Panc1 (cell line): Measurements from ENCODE around the gene GNS. TPM values are rescaled to one million over a fixed set of nuclear protein-coding genes. Genes with fewer than 3 reads are reported as not detected.

ENCODE experiments used
- ATAC-seq: fragments of 200-7000 bp; cut with Tn5 transposase; 2 replicates; pipeline ENCODE4 v1.9.1; 2020; ENCODE audit warnings: mild to moderate bottlenecking, moderate library complexity
- BruUV-seq: library from RNA; stranded (reverse); fragments of 400-500 nt; replicated peaks from 2 replicates; lab custom pipeline; 2021; lab: Mats Ljungman, UMichigan
- CTCF ChIA-PET: fragments of 300-600 bp; sonication (Branson Sonifier 250); formaldehyde crosslinking; loops from one replicate; lab custom pipeline; 2022; ENCODE audit warnings: antibody characterized with exemption; lab: Charles Lee
- POLR2A ChIA-PET: fragments of 300-600 bp; sonication (Branson Sonifier 250); formaldehyde crosslinking; loops from one replicate; lab custom pipeline; 2022; ENCODE audit warnings: antibody characterized with exemption; lab: Charles Lee
- DNase-seq: peaks from one replicate; pipeline ENCODE4 v3.0.0-alpha.2; 2010; ENCODE audit warnings: low read depth, low spot score
- H3K27ac ChIP-seq: 2 replicates; pipeline ENCODE4 v1.5.1; 2011; ENCODE audit warnings: mild to moderate bottlenecking, low read length, inconsistent platforms
- H3K27me3 ChIP-seq: fragments of 200-500 bp; sonication (Bioruptor generic); 2 replicates; pipeline ENCODE4 v1.6.0; 2014; ENCODE audit warnings: low read length, inconsistent platforms; ENCODE audit not compliant: control insufficient read depth, insufficient read depth
- H3K36me3 ChIP-seq: fragments of 200-500 bp; sonication (Bioruptor generic); 2 replicates; pipeline ENCODE4 v1.5.1; 2014; ENCODE audit warnings: inconsistent platforms, mild to moderate bottlenecking, low read length, moderate library complexity; ENCODE audit not compliant: control insufficient read depth, insufficient read depth
- H3K4me1 ChIP-seq: 2 replicates; pipeline ENCODE4 v1.5.1; 2011; ENCODE audit warnings: inconsistent platforms, mild to moderate bottlenecking, low read length, moderate library complexity; ENCODE audit not compliant: control insufficient read depth, insufficient read depth
- H3K4me3 ChIP-seq, 2 experiments: 2 replicates each; pipeline ENCODE4 v1.5.1; 2011 to 2012; ENCODE audit warnings: low read depth in 2 of 2, low read length in 2 of 2, mild to moderate bottlenecking in 2 of 2, inconsistent platforms in 1 of 2, moderate library complexity in 1 of 2
- H3K9me3 ChIP-seq: fragments of 200-500 bp; sonication (Bioruptor generic); 2 replicates; pipeline ENCODE4 v1.5.1; 2014; ENCODE audit warnings: low read depth, mild to moderate bottlenecking, inconsistent platforms, low read length, moderate library complexity; ENCODE audit not compliant: control insufficient read depth, insufficient read depth
- POLR2AphosphoS5 ChIP-seq: IDR thresholded peaks from 2 replicates; pipeline ENCODE4 v1.6.1; 2012; ENCODE audit warnings: mild to moderate bottlenecking, low read depth, low read length, moderate library complexity
- REST ChIP-seq, 2 experiments: IDR thresholded peaks; 2 replicates each; pipeline ENCODE4 v1.6.1; 2011 to 2012; ENCODE audit warnings: low read depth in 2 of 2, control low read depth in 1 of 2, low read length in 1 of 2, mild to moderate bottlenecking in 1 of 2, moderate library complexity in 1 of 2; ENCODE audit not compliant: insufficient read depth in 1 of 2
- SIN3A ChIP-seq: IDR thresholded peaks from 2 replicates; pipeline ENCODE4 v1.6.1; 2012; ENCODE audit warnings: low read depth, mild to moderate bottlenecking, low read length, moderate library complexity, borderline replicate concordance; ENCODE audit not compliant: insufficient read depth
- TCF7L2 ChIP-seq: IDR thresholded peaks from 2 replicates; pipeline ENCODE4 v1.6.1; 2011; ENCODE audit warnings: mild to moderate bottlenecking, low read depth, low read length, inconsistent platforms
- in situ Hi-C: cut with HindIII; loops from 2 replicates; pipeline ENCODE4 v1.10.0; 2016; ENCODE audit warnings: low sequenced_read_pairs, low pct_unique_long_range_greater_than_20kb
- intact Hi-C: fragments of 100-400 bp; cut with micrococcal nuclease; formaldehyde crosslinking; loops from one replicate; pipeline ENCODE4 v1.10.0; 2022; ENCODE audit not compliant: unreplicated experiment
- total RNA-seq: library from RNA; stranded (reverse); gene quantifications from one replicate; pipeline ENCODE4 v1.2.1, GENCODE V29; 2021; ENCODE audit not compliant: unreplicated experiment
- TF ChIP-seq, protein P1 (sequence below): fragments of 450-650 bp; IDR thresholded peaks from 2 replicates; pipeline ENCODE4 v1.5.1; 2017; ENCODE audit warnings: mild to moderate bottlenecking

Gene GNS
- total RNA-seq, 1 experiment from 2014 or later, result 117 TPM

GRCh38 chr12:64674367-64674922 lies 84.8 kb downstream of the GNS start:
- H3K9me3 ChIP-seq, result no peaks in the 10 kb centered on the region
- H3K27ac ChIP-seq, result peak overlapping the region; percentile 98
- no TSS peak for BruUV-seq
- DNase-seq (no peak), ATAC-seq (no peak)
- H3K4me1 ChIP-seq, result peaks cover 90% of the 10 kb centered on the region
- ChIA-PET POLR2A (interaction anchor here (0.5 kb wide), 1 partner anchor 130 kb away, joined by 3 read pairs; no protein-coding TSS in a partner anchor), CTCF (no interaction called here)
- no peak for TF ChIP-seq REST (IDR thresholded peaks at IDR 0.05; ENCODE audit: insufficient read depth in 1 of 2, low read depth in 2 of 2, low read length in 1 of 2)
- H3K27me3 ChIP-seq, result no peaks in the 10 kb centered on the region
- H3K36me3 ChIP-seq, result no peaks in the 10 kb centered on the region
- intact Hi-C loops, result no loop called here
- H3K4me3 ChIP-seq, result no peak overlapping the region
- in situ Hi-C loops, result no loop called here

DNA sequence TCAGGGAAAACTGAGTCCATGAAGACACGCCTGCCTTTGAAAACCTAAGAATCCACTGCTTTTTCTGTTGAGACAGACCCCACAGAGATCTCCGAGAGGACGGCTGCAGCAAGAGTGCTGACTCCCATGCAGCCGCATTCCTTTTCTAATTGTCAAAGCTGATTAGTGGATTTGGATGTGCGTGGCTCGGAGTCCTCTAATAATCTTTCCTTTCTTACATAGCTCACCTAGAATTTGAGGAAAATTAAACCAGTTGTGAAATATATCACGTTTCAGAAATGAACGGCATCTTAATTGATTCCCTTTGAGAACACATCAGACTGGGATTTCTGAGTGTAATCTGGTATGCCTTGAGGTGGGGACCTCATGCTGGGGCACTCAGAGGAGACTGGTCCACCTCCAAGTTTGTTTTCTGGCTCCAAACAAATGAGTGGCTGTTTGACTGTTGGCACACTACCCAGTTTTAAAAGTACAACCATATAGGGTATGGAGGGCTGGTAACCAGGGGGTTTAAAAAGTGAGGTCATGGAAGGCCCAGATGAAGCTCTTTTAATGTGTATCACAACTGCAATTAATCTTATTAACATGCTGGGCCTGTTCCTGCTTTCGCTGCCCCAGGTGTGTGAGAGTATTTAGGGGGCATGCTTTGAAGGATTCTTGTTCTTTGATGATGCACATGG lies 85.6 kb downstream of the GNS start:
- ChIA-PET POLR2A (interaction anchor here (0.5 kb wide), 1 partner anchor 129 kb away, joined by 3 read pairs; no protein-coding TSS in a partner anchor), CTCF (no interaction called here)
- Histone ChIP-seq H3K9me3 (no peaks in the 10 kb centered on the region), H3K4me1 (peaks cover 90% of the 10 kb centered on the region), H3K36me3 (no peaks in the 10 kb centered on the region), H3K27me3 (no peaks in the 10 kb centered on the region), H3K4me3 (peak overlapping the region in 1 of 2 experiments; percentile 7; a peak in 2 of 4 replicates), H3K27ac (peak overlapping the region; percentile 98)
- DNase-seq (no peak), ATAC-seq (peak; percentile 20; the same call in 1 of the 2 replicates)
- TSS peak; percentile 30 for BruUV-seq
- intact Hi-C loops (no loop called here), in situ Hi-C loops (no loop called here)
- no peak for TF ChIP-seq SIN3A
- TF ChIP-seq, protein P1, sequence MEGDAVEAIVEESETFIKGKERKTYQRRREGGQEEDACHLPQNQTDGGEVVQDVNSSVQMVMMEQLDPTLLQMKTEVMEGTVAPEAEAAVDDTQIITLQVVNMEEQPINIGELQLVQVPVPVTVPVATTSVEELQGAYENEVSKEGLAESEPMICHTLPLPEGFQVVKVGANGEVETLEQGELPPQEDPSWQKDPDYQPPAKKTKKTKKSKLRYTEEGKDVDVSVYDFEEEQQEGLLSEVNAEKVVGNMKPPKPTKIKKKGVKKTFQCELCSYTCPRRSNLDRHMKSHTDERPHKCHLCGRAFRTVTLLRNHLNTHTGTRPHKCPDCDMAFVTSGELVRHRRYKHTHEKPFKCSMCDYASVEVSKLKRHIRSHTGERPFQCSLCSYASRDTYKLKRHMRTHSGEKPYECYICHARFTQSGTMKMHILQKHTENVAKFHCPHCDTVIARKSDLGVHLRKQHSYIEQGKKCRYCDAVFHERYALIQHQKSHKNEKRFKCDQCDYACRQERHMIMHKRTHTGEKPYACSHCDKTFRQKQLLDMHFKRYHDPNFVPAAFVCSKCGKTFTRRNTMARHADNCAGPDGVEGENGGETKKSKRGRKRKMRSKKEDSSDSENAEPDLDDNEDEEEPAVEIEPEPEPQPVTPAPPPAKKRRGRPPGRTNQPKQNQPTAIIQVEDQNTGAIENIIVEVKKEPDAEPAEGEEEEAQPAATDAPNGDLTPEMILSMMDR, result no peak
- TF ChIP-seq REST (IDR thresholded peaks at IDR 0.05; ENCODE audit: insufficient read depth in 1 of 2, low read depth in 2 of 2, low read length in 1 of 2), result no peak
- TF ChIP-seq TCF7L2, result no peak
- no peak for TF ChIP-seq POLR2AphosphoS5
